HG02759 (cell line): ENCODE results near the gene CTSF.
"Not testable (repeated sequence)": the region's sequence is repeated elsewhere in the genome, so short reads cannot be mapped to it uniquely, and the experiment has no call there.

Experiments
- ATAC-seq: cut with Tn5 transposase; IDR thresholded peaks from one replicate; pipeline ENCODE4 v1.9.1; 2021; ENCODE audit warnings: mild to moderate bottlenecking, moderate library complexity; ENCODE audit not compliant: unreplicated experiment

The CTSF gene

DNA sequence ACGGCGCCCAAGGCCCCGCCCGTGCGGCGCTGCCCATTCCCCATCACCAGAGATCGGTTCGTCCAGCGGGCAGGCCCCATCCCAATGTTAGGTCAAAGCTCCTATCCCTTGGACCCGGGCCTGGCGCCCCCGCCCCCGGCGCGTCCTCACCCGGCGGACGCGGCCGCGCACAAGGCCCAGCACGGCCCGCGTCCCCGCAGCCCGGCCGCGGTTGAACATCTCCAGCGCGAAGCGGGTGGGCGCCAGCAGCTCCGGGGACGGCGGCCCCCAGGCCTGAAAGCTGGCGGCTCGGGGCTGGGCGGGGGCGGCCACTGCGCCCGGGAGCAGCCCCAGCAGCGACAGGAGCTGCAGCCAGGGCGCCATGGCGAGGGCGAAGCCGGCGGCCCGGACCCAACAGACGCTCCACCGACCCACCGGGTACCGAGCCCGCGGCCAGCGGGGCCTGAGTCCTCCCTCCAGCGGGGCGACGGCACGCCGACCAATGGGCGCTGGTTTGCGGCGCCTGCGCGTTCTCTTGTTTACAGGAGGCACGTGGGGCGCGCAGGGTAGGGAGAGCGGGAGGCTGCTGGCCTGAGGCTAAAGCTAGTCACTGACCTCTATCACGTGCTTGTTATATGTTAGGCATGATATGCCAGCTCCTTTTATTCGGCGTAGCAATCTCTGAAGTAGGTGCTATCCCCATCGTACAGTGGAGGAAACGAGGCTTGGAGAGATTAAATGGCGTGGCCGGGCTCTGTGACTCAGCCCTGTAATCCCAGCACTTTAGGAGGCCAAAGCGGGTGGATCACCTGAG is at the start of gene CTSF:
Gene CTSF, minus strand, starts transcription at position 483 of the 793 bp plus-strand sequence. Its CDS starts 120 bp downstream, at position 363.
- no peak for ATAC-seq

DNA sequence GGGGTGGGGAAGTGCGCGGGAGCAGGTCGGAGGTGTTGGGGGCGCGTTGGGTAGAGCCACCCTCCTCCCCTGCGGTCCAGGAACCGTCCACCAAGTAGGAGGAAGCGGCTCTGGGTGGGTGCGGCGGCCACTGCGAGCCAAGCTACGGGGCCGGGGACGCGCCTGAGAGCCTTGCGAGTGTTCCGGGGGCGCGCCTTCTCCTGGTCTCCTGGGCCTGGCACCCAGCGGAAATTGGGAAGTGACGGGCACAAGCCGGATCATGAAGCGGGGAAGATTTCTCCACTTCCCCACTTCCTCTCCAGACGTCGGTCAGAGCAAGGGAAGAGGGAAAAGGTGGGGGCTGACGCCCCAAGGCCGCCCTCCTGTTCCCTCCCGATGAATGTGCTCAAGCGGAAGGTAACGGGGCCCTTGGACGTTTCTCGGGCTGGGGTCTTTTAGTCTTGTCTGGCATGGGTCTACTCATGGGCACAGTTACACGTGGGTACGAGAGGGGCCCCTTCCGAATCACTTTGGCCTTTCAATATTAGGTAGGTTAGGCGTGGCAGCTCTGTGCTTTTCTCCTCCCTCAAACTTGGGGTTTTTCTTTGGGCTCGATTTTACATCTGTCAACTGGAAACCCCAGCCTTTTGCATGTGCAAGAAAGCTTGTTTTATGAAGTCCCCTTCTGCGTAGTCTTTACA is 48.9 kb upstream of the CTSF start:
- ATAC-seq, result no peak

DNA sequence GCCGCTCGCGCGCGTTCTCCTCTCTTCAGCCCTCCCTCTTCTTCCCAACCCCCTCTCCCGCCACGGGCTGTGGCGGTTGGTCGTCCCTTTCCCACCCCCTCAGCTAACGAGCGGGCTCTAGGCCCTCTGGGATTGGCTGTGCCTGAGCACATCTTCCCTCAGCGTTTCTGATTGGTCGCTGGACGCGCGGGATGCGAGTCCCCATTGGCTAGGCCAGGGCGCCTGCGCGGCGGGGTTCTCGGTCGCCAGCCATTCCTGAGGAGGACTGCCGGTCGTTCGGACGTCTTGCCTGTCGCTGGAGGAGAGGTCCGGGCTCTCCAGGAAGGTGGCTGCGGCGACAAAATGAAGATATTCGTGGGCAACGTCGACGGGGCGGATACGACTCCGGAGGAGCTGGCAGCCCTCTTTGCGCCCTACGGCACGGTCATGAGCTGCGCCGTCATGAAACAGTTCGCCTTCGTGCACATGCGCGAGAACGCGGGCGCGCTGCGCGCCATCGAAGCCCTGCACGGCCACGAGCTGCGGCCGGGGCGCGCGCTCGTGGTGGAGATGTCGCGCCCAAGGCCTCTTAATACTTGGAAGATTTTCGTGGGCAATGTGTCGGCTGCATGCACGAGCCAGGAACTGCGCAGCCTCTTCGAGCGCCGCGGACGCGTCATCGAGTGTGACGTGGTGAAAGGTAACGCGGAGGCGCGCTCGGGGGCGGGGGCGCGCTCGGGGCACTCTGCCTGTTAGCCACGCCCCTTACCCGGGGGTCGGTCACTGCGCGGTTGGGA is 48.2 kb upstream of the CTSF start, which contains the start of gene RBM14:
Gene RBM14, plus strand, starts transcription at position 252 of the 776 bp plus-strand sequence. Its CDS starts 91 bp downstream, at position 343.
- peak; percentile 91 for ATAC-seq

DNA sequence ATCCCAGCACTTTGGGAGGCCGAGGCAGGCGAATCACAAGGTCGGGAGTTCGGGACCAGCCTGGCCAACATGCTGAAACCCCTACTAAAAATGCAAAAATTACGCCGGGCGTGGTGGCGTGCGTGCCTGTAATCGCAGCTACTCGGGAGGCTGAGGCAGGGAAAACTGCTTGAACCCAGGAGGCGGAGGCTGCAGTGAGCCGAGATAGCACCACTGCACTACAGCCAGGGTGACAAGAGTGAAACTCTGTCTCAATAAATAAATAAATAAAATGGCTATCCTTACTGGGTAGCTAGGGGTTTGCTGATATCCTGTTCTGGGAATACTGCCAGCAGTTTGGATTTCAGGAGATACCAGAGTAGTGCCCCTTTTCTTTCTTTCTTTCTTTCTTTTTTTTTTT is 45.7 kb upstream of the CTSF start:
- no peak for ATAC-seq

- no peak for ATAC-seq
These were observed 44.1 kb upstream of the CTSF start for GRCh38 chr11:66612458-66612857.

DNA sequence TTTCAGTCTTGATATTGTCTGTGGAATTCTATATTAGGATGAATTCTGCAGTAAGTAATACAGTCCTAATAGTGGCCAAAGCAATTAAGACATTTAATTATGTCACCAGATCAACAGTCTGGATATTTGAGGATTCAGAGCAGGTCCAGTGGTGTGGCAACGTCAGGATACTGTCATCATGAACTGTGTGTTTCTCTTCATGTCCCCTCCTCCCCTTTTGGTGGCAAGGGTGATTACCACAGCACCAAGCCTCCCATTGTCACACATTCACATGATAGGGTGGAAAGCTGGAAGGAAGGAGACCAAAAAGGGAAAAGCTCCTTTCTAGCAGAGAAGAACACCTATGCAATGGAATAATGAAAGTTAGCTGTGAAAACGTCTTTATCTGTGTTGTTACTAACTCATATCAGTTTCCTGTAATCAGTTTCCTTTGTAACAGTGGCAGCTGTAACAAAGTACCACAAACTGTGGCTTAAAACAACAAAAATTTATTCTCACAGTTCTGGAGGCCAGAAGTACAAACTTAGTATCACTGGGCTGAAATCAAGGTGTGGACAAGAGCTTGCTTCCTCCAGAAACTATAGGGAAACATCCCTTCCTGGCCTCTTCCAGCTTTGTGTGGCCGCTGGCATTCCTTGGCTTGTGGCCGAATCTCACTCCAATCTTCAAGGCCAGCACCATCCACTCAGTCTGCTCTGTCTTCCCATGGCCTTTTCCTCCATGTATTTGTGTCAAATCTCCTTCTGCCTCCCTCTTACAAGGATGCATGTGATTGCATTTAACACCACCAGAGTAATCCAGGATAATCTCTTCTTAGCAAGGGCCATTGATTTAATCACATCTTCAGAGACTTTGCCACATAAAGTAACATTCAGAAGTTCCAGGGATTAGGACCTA is 41.6 kb upstream of the CTSF start:
- no peak for ATAC-seq

GRCh38 chr11:66607126-66607834 is 38.9 kb upstream of the CTSF start:
- ATAC-seq, result no peak

DNA sequence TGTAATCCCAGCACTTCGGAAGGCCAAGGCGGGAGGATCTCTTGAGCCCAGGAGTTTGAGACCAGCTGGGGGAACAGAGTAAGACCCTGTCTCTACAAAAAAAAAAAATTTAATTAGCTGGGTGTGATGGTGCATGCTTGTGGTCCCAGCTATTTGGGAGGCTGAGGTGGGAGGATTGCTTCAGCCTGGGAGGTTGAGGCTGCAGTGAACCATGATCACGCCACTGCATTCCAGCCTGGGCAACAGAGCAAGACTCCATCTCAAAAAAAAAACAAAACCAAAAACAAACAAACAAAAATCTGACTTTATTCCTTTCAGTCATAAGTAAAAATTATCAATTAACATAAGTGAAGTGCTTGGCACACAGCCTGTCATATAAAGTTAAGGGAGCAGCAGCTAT is 38.2 kb upstream of the CTSF start:
- ATAC-seq, result not testable (repeated sequence)

DNA sequence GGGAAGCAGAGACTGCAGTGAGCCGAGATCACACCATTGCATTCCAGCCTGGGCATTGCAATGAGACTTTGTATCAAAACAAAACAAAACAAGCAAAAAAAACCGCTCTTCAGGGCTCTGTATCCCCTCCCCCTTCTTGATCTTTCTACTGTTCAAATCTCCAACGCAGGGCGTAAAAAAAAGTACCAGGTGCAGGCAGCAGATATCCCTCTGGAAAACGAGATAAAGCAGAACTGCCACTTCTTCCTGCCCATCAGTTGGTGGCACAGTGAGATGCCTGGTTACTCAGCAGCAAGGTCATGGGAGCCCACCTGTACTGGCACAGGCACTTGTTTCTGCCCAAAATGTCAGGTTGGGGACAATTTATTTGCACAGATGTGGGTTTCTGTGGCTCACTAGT is 35.7 kb upstream of the CTSF start:
- ATAC-seq, result no peak

DNA sequence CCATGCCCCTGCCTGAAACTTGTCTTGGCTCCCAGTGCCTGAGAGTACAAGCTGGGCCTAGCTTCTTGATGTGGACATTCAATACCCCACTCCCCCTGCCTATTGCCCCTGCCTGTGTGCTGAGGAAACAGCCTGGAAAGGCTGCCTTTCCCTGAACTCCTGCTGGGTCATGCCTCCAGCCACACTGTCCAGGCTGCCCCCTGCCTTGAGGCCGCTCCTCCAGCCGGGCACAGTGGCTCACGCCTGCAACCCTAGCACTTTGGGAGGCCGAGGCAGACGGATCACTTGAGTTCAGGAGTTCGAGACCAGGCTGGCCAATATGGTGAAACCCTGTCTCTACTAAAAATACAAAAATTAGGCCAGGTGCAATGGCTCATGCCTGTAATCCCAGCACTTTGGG is 34.7 kb upstream of the CTSF start:
- ATAC-seq, result no peak

DNA sequence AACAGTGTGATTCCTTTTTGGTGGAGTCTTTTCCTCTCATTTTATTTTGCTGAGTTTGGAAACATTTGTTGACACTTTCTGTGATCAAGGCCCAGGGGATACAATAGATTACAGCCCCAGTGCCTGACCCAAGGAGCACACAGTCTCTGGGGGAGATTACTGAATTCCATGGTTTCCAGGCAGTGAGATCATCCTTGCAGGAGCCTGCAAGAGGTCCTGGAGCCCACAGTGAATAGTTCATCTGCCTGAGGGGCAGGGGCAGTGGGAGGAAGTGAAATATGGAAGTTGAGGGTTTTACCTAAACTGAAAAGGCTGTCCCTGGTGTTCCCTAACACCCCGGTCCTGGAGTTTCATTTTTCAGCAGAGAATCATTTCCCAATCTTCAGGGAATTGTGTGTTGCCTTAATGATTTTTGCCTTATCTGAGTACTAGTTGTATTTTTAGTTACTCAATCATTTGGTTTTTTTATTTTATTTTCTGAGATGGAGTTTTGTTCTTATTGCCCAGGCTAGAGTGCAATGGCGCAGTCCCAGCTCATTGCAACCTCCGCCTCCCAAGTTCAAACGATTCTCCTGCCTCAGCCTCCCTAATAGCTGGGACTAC is 32.3 kb upstream of the CTSF start:
- ATAC-seq, result no peak

DNA sequence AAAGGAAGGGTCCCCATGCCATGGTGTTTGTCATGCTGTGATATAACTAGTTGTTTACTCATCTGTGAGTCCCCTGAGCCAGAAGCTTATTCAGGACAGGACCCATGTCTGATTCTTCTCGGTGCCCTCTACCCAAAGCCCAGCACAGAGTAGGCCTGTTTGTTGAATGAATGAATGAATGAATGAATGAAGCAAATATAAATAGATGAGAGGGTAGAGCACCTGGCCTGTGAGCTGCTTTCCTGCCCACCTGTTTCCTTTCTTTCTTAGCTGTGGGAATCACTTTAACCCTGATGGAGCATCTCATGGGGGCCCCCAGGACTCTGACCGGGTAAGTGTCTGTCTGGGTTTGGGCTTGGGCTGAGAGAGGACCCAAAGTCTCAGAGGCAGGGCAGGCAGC is 31.8 kb upstream of the CTSF start:
- no peak for ATAC-seq

GRCh38 chr11:66598993-66599392 is 30.6 kb upstream of the CTSF start:
- no peak for ATAC-seq

DNA sequence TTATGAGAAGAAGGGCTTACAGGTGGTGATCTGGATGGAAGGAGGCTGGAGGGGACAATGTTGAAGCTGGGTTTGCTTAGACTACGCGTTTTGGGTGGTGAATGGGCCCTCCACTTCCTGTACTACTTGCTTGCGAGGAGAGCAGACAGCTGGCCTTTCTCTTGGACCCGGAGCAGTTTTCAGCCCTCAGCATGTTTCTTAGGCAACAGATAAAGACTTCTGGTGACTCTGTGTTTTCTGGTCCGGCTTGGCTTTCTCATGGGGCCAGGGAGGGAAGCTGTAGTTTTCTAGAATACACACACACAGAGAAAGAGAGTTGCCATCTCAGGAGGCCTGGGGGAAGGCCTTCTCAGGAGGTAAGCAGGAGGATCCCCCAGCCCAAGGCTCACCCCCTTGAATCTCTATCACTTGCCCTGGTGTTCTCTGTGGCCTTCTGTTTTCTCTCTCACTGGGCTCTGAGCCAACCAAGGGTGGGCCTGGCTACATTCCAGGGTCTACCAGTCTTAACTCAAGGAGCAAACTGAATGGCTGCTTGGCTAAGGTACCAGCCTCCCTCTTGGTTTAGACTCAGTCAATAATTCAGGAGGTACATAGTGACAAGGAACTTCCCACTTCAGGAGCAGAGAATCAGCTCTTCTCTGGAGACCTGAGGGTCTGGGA is 27.0 kb upstream of the CTSF start:
- no peak for ATAC-seq

DNA sequence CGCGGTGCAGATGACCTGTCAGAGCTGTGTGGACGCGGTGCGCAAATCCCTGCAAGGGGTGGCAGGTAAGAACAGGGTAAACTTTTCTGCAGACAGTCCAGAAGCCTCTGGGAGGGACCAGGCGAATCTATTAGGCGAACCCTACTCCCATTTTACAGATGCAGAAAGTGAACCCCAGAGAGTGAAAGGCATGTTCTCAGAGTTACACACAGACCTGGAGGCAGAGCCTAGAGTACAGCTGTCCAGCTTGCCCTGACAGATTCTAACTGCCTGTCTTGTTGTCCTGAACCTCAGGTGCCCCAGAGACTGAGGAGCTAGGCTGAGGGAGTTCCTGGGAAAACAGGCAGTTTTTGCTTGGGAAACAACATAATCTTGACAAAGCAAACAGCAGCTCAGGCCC is 25.2 kb upstream of the CTSF start:
- no peak for ATAC-seq

GRCh38 chr11:66593303-66593635 is 24.9 kb upstream of the CTSF start:
- no peak for ATAC-seq

DNA sequence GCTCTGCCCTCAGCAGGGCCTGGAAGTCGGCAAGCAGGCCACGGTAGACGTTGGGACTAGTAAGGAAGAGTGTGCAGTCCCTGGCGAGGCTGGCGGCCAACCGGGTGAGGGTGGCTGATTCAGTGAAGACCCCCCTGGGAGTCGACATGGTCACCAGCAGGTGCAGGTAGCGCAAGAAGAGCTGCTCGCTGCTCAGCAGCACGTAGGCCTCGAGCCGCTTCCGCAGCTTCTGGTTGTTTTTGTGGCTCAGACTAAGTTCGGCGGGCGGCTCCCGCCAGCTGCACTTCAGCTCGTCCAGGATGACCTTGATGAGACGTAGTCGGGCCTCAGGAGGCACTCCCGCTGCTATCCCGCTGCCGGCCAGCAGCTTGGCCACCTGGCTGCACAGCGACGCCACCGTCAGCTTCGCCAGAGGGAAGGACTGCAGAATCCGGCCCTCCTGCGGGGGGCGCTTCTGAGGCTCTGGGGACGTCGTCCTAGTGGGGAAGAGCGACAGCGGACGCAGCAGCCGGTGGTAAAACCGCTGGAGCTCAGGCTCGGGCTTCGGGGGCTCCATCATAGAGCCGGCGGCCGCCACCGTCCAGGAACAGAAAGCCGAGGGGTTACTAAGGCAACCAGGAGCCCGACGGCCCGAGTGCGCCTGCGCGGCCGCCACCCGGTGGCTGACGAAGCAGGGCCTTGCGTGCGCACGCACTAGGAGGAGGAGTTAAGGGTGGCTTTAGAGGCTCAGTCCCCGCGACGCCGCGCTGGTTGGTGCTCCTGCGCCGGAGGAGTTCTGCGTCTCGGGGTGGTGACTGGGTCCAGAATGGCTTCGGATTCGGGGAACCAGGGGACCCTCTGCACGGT is 24.3 kb upstream of the CTSF start, which contains the start of the genes CCDC87 and CCS:
Gene CCDC87, minus strand, starts transcription at position 607 of the 846 bp plus-strand sequence. Its CDS starts 48 bp downstream, at position 559.
Gene CCS, plus strand, starts transcription at position 729 of the 846 bp plus-strand sequence. Its CDS starts 77 bp downstream, at position 806.
- ATAC-seq, result peak; percentile 92

GRCh38 chr11:66591175-66591574 is 22.8 kb upstream of the CTSF start:
- no peak for ATAC-seq
